GM12878 (cell line): ENCODE measurements around the gene SIT1. TPM values are rescaled to one million over a fixed set of nuclear protein-coding genes. Genes with fewer than 3 reads are reported as not detected.

Experiments
- ATAC-seq: fragments of 200-7000 bp; cut with Tn5 transposase; 3 replicates; pipeline ENCODE4 v1.9.1; 2020; ENCODE audit warnings: mild to moderate bottlenecking, moderate library complexity
- BruUV-seq: library from RNA; stranded (reverse); fragments of 400-500 nt; replicated peaks from 2 replicates; lab custom pipeline; 2021; lab: Mats Ljungman, UMichigan
- CTCF ChIA-PET: fragments of 300-600 bp; sonication (Branson Sonifier 250); formaldehyde crosslinking; extraction: SDS; loops from one replicate; lab custom pipeline; 2021; ENCODE audit warnings: inconsistent platforms; lab: Yijun Ruan, JAX
- POLR2A ChIA-PET: fragments of 350-600 bp; formaldehyde crosslinking; extraction: SDS; loops from one replicate; lab custom pipeline; 2021; ENCODE audit warnings: inconsistent platforms; lab: Charles Lee
- RAD21 ChIA-PET: fragments of 300-600 bp; sonication (Branson Sonifier 250); formaldehyde crosslinking; loops from one replicate; lab custom pipeline; 2023; ENCODE audit warnings: antibody characterized with exemption; ENCODE audit not compliant: unreplicated experiment; lab: Charles Lee
- SMC1A ChIA-PET: fragments of 300-600 bp; sonication (Branson Sonifier 250); formaldehyde crosslinking; loops from one replicate; lab custom pipeline; 2023; ENCODE audit not compliant: unreplicated experiment, uncharacterized antibody; lab: Charles Lee
- DNase-seq: peaks from one replicate; pipeline ENCODE4 v3.0.0-alpha.2; 2011; ENCODE audit warnings: low read depth, low spot score
- FAIRE-seq: peaks from 3 replicates; lab custom pipeline; 2011; peaks lifted over from hg19 to GRCh38; lab: Jason Lieb, UNC
- H2AFZ ChIP-seq: 2 replicates; pipeline ENCODE4 v1.6.0; 2011; ENCODE audit warnings: low read depth, low read length, control low read depth; ENCODE audit not compliant: control insufficient read depth
- H3K27ac ChIP-seq: 2 replicates; pipeline ENCODE4 v1.5.1; 2011; ENCODE audit warnings: control low read depth; ENCODE audit not compliant: control insufficient read depth, insufficient read depth
- H3K27me3 ChIP-seq, 2 experiments: replicated peaks in 1 of 2; 2 replicates each; pipeline versions ENCODE4 v1.6.0 to v1.6.1; 2011; ENCODE audit warnings: low read length in 1 of 2; ENCODE audit not compliant: control insufficient read depth in 2 of 2, insufficient read depth in 2 of 2
- H3K36me3 ChIP-seq, 2 experiments: 2 replicates each; pipeline ENCODE4 v1.5.1; 2011; ENCODE audit warnings: low read length in 1 of 2; ENCODE audit not compliant: control insufficient read depth in 2 of 2, insufficient read depth in 2 of 2
- H3K4me1 ChIP-seq: 2 replicates; pipeline ENCODE4 v1.6.1; 2011; ENCODE audit warnings: mild to moderate bottlenecking, low read length, moderate library complexity, mixed read lengths; ENCODE audit not compliant: control insufficient read depth, insufficient read depth
- H3K4me2 ChIP-seq: 2 replicates; pipeline ENCODE4 v1.6.0; 2011; ENCODE audit warnings: control low read depth; ENCODE audit not compliant: control insufficient read depth, insufficient read depth
- H3K4me3 ChIP-seq: fragments of 200-600 bp; sonication (generic); 2 replicates; pipeline ENCODE4 v1.5.1; 2016
- H3K79me2 ChIP-seq: 2 replicates; pipeline ENCODE4 v1.6.0; 2011; ENCODE audit warnings: low read length; ENCODE audit not compliant: control insufficient read depth, insufficient read depth
- H3K9ac ChIP-seq: 2 replicates; pipeline ENCODE4 v1.8.0; 2011; ENCODE audit warnings: low read length, control low read depth, mixed read lengths; ENCODE audit not compliant: control insufficient read depth, insufficient read depth
- H3K9me3 ChIP-seq: replicated peaks from 3 replicates; pipeline ENCODE4 v1.5.1; 2011; ENCODE audit warnings: mild to moderate bottlenecking, low read length; ENCODE audit not compliant: control insufficient read depth, insufficient read depth
- H4K20me1 ChIP-seq: 2 replicates; pipeline ENCODE4 v1.6.0; 2011; ENCODE audit not compliant: control insufficient read depth, insufficient read depth
- CBFB ChIP-seq: IDR thresholded peaks from 2 replicates; pipeline ENCODE4 v1.6.1; 2016; ENCODE audit warnings: antibody characterized with exemption, low read depth
- JUNB ChIP-seq: IDR thresholded peaks from 2 replicates; pipeline ENCODE4 v1.6.1; 2016; ENCODE audit warnings: antibody characterized with exemption, mild to moderate bottlenecking
- KDM1A ChIP-seq: fragments of 200-600 bp; sonication (generic); IDR thresholded peaks from 2 replicates; pipeline ENCODE4 v1.6.1; 2016; ENCODE audit warnings: borderline replicate concordance
- MLLT1 ChIP-seq: fragments of 450-650 bp; IDR thresholded peaks from 2 replicates; pipeline ENCODE4 v1.6.1; 2016; ENCODE audit warnings: mild to moderate bottlenecking
- NBN ChIP-seq: fragments of 450-650 bp; IDR thresholded peaks from 2 replicates; pipeline ENCODE4 v1.6.1; 2016
- NFXL1 ChIP-seq: fragments of 450-650 bp; IDR thresholded peaks from 2 replicates; pipeline ENCODE4 v1.6.1; 2017; ENCODE audit warnings: antibody characterized with exemption, mild to moderate bottlenecking, borderline replicate concordance
- PAX8 ChIP-seq: fragments of 450-650 bp; IDR thresholded peaks from 2 replicates; pipeline ENCODE4 v1.6.1; 2017; ENCODE audit warnings: mild to moderate bottlenecking, moderate library complexity
- POLR2A ChIP-seq: IDR thresholded peaks from 2 replicates; pipeline ENCODE4 v1.6.1; 2011; ENCODE audit warnings: low read depth, mild to moderate bottlenecking, low read length
- POLR2AphosphoS5 ChIP-seq: IDR thresholded peaks from 2 replicates; pipeline ENCODE4 v1.6.1; 2011; ENCODE audit warnings: mild to moderate bottlenecking, low read length, inconsistent platforms
- RBBP5 ChIP-seq: fragments of 200-600 bp; sonication (generic); conservative IDR thresholded peaks from 2 replicates; pipeline ENCODE4 v1.6.1; 2016
- RCOR1 ChIP-seq: conservative IDR thresholded peaks from 2 replicates; pipeline ENCODE4 v1.6.1; 2012; ENCODE audit warnings: low read depth, low read length, improper control_type of control experiment
- SIN3A ChIP-seq: IDR thresholded peaks from 2 replicates; pipeline ENCODE4 v1.6.1; 2012; ENCODE audit warnings: low read depth, low read length, improper control_type of control experiment
- SUZ12 ChIP-seq: fragments of 200-600 bp; sonication (generic); IDR thresholded peaks from one replicate; pipeline ENCODE4 v1.6.1; 2018; ENCODE audit warnings: antibody characterized with exemption, mild to moderate bottlenecking; ENCODE audit not compliant: unreplicated experiment
- TBL1XR1 ChIP-seq: IDR thresholded peaks from 2 replicates; pipeline ENCODE4 v1.6.1; 2012; ENCODE audit warnings: low read depth, low read length, improper control_type of control experiment
- TCF7 ChIP-seq: IDR thresholded peaks from 2 replicates; pipeline ENCODE4 v1.6.1; 2014; ENCODE audit warnings: antibody characterized with exemption, borderline replicate concordance
- YBX1 ChIP-seq: fragments of 450-650 bp; IDR thresholded peaks from 2 replicates; pipeline ENCODE4 v1.6.1; 2016; ENCODE audit warnings: antibody characterized with exemption
- ZNF24 ChIP-seq: fragments of 450-650 bp; IDR thresholded peaks from 2 replicates; pipeline ENCODE4 v1.6.1; 2017; ENCODE audit warnings: antibody characterized with exemption, mild to moderate bottlenecking
- ZNF622 ChIP-seq: fragments of 450-650 bp; IDR thresholded peaks from 2 replicates; pipeline ENCODE4 v1.6.1; 2017; ENCODE audit warnings: mild to moderate bottlenecking, inconsistent platforms
- WGBS: methylation state at CpG from one replicate; pipeline ENCODE4 v1.1.6; 2016; ENCODE audit warnings: low lambda C conversion rate; ENCODE audit not compliant: insufficient replicate concordance, insufficient coverage; ENCODE audit errors: missing lambda C conversion rate; 5-methylcytosine and 5-hydroxymethylcytosine counted together
- in situ Hi-C: fragments of 300-500 bp; cut with MboI; formaldehyde crosslinking; loops from 9 replicates; pipeline ENCODE4 v1.14.3; 2018; ENCODE audit warnings: mixed read lengths
- intact Hi-C: fragments of 100-400 bp; cut with micrococcal nuclease; formaldehyde crosslinking; loops from one replicate; pipeline ENCODE4 v1.14.2; 2022; ENCODE audit not compliant: unreplicated experiment
- polyA plus RNA-seq, 11 experiments: library from polyadenylated mRNA; depleted of rRNA in 4 of 11; unstranded in 6 of 11; stranded (reverse) in 5 of 11; fragments of >200 nt; fragmentation: Nextera tagmentation in 4 of 11; fragmentation: Illumina TruSeq in 1 of 11; extraction: Ambion mirVana in 4 of 11; extraction: Trizol in 1 of 11; gene quantifications; 1 replicate in 1 of 11; 2 replicates in 10 of 11; pipeline versions ENCODE4 v1.2.1 to v1.2.3, GENCODE V29; 2011 to 2016; ENCODE audit warnings: inconsistent platforms in 2 of 11, missing spikeins in 2 of 11, low read depth in 1 of 11
- total RNA-seq, 4 experiments: library from RNA; depleted of rRNA in 3 of 4; stranded (reverse); fragments of >200 nt in 3 of 4; fragmentation: Illumina TruSeq in 1 of 4; extraction: Trizol in 1 of 4; gene quantifications; 2 replicates each; pipeline versions ENCODE4 v1.2.1 to v1.2.3, GENCODE V29; 2013 to 2021
- TF ChIP-seq, protein P1 (sequence below): fragments of 450-650 bp; conservative IDR thresholded peaks from 2 replicates; pipeline ENCODE4 v1.6.1; 2017; ENCODE audit warnings: mild to moderate bottlenecking, moderate library complexity
- TF ChIP-seq, protein P2 (sequence below), 3 experiments: IDR thresholded peaks in 2 of 3; conservative IDR thresholded peaks in 1 of 3; 2 replicates each; pipeline ENCODE4 v1.5.1; 2011; ENCODE audit warnings: low read depth in 3 of 3, low read length in 3 of 3, mild to moderate bottlenecking in 3 of 3, control low read depth in 2 of 3, moderate library complexity in 2 of 3, inconsistent platforms in 1 of 3, mixed read lengths in 1 of 3; ENCODE audit not compliant: control insufficient read depth in 2 of 3, insufficient read depth in 1 of 3; ENCODE audit errors: extremely low read depth in 1 of 3

Gene SIT1
- total and polyA plus RNA-seq, 10 of the 15 experiments (the other 5 are each of a cell fraction or from before 2014, with no cell fraction given) = 0.97 to 137 (median 59.7) TPM

DNA sequence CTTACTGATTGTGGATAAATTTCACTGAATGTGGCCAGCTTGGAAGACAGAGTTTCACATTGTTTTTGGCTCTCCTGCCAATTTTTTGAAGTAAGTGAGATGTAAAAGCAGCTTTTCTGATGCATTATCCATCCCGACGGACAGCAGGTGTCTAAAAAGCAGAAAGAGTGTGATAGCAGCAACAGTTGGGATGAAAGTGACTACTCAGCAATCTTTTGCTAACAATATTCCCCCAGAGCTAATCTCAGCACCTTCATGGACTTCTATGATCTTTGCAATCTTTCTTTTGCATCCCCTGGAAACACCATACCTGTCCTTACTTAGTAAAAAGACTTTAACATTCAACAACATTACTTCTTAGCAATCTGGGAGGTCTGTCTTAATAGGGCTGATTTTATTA lies 37.9 kb downstream of the SIT1 start:
- BruUV-seq = no TSS peak

More for the DNA sequence above, 37.9 kb downstream of the SIT1 start:
- intact Hi-C loops = no loop called here
- Histone ChIP-seq H3K27me3 (no peaks in the 10 kb centered on the region; a peak in 1 of 4 replicates), H3K36me3 (no peaks in the 10 kb centered on the region; a peak in 1 of 4 replicates), H3K4me1 (peaks cover 13% of the 10 kb centered on the region), H3K79me2 (no peaks in the 10 kb centered on the region), H2AFZ (no peak overlapping the region), H3K27ac (no peak overlapping the region), H4K20me1 (no peaks in the 10 kb centered on the region), H3K9ac (no peak overlapping the region), H3K9me3 (no peaks in the 10 kb centered on the region)
- 88% methylated on average over 2 of the region's 2 CpGs for WGBS
- FAIRE-seq (no peak), ATAC-seq (no peak), DNase-seq (no peak)
- in situ Hi-C loops = no loop called here
- ChIA-PET RAD21 (interaction anchor here (1.6 kb wide), 1 partner anchor 34 kb away, joined by 7 read pairs; no protein-coding TSS in a partner anchor), POLR2A (interaction anchor here (0.6 to 1.3 kb wide), 3 partner anchors 17 to 119 kb away, joined by 3 to 5 read pairs (median 4); partner anchors contain the start of gene TLN1)
- TF ChIP-seq RCOR1 (no peak), POLR2AphosphoS5 (no peak), TCF7 (no peak), MLLT1 (no peak), SIN3A (no peak), ZNF622 (no peak), ZNF24 (no peak), NBN (no peak), JUNB (no peak), TBL1XR1 (no peak), RBBP5 (no peak), YBX1 (no peak), NFXL1 (no peak), POLR2A (no peak), SUZ12 (no peak), PAX8 (no peak), CBFB (no peak), KDM1A (no peak)
- TF ChIP-seq, protein P1, sequence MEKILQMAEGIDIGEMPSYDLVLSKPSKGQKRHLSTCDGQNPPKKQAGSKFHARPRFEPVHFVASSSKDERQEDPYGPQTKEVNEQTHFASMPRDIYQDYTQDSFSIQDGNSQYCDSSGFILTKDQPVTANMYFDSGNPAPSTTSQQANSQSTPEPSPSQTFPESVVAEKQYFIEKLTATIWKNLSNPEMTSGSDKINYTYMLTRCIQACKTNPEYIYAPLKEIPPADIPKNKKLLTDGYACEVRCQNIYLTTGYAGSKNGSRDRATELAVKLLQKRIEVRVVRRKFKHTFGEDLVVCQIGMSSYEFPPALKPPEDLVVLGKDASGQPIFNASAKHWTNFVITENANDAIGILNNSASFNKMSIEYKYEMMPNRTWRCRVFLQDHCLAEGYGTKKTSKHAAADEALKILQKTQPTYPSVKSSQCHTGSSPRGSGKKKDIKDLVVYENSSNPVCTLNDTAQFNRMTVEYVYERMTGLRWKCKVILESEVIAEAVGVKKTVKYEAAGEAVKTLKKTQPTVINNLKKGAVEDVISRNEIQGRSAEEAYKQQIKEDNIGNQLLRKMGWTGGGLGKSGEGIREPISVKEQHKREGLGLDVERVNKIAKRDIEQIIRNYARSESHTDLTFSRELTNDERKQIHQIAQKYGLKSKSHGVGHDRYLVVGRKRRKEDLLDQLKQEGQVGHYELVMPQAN = no peak
- TF ChIP-seq, protein P2, sequence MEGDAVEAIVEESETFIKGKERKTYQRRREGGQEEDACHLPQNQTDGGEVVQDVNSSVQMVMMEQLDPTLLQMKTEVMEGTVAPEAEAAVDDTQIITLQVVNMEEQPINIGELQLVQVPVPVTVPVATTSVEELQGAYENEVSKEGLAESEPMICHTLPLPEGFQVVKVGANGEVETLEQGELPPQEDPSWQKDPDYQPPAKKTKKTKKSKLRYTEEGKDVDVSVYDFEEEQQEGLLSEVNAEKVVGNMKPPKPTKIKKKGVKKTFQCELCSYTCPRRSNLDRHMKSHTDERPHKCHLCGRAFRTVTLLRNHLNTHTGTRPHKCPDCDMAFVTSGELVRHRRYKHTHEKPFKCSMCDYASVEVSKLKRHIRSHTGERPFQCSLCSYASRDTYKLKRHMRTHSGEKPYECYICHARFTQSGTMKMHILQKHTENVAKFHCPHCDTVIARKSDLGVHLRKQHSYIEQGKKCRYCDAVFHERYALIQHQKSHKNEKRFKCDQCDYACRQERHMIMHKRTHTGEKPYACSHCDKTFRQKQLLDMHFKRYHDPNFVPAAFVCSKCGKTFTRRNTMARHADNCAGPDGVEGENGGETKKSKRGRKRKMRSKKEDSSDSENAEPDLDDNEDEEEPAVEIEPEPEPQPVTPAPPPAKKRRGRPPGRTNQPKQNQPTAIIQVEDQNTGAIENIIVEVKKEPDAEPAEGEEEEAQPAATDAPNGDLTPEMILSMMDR (IDR thresholded peaks at IDR 0.05 in 2 of 3, conservative IDR thresholded peaks at IDR 0.05 in 1 of 3; ENCODE audit: control insufficient read depth in 2 of 3, extremely low read depth in 1 of 3, insufficient read depth in 1 of 3, low read depth in 3 of 3, low read length in 3 of 3) = no peak
- TF ChIP-seq, all 136 proteins: peak for 0
- H3K4me2 ChIP-seq = no peak overlapping the region
- H3K4me3 ChIP-seq = no peak overlapping the region
- ChIA-PET SMC1A (interaction anchor here (1.0 to 3.3 kb wide), 3 partner anchors 33 to 117 kb away, joined by 3 to 16 read pairs (median 11); partner anchors contain the start of genes CCDC107 and RMRP), CTCF (interaction anchor here (0.7 to 6.3 kb wide), 13 partner anchors 9 to 213 kb away, joined by 3 to 55 read pairs (median 10); partner anchors contain the start of genes CREB3, GBA2, RGP1 and SIT1)
